ENCODE data around the gene TMEFF2.

DNA sequence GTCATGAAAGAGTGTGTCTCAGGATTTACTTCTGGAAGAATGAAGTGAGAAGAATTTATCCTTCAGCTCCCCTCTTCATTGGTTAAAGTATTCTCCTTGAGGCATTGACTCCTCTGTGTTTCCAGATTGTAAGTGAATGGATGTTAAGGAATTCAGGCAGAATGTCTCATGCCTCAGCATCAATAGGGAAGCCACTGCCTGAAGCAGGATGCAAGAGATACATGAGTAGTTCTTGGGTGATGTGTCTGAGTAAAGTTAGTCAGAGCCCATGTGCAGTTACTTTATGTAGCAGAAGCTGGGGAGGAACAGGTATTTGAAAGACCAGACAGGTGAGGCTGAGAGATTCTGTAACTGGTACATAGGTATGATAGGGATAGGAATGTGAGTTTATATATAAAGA lies 34.0 kb upstream of the TMEFF2 start:
- TF ChIP-seq, protein P1, sequence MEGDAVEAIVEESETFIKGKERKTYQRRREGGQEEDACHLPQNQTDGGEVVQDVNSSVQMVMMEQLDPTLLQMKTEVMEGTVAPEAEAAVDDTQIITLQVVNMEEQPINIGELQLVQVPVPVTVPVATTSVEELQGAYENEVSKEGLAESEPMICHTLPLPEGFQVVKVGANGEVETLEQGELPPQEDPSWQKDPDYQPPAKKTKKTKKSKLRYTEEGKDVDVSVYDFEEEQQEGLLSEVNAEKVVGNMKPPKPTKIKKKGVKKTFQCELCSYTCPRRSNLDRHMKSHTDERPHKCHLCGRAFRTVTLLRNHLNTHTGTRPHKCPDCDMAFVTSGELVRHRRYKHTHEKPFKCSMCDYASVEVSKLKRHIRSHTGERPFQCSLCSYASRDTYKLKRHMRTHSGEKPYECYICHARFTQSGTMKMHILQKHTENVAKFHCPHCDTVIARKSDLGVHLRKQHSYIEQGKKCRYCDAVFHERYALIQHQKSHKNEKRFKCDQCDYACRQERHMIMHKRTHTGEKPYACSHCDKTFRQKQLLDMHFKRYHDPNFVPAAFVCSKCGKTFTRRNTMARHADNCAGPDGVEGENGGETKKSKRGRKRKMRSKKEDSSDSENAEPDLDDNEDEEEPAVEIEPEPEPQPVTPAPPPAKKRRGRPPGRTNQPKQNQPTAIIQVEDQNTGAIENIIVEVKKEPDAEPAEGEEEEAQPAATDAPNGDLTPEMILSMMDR (IDR thresholded peaks at IDR 0.05): no peak
- no peak for TF ChIP-seq POLR2A (IDR thresholded peaks at IDR 0.05)
